Colon (tissue), 2 donors: ENCODE results near the gene MMP24OS.

Experiments used
- FAIRE-seq: peaks from 2 replicates; lab custom pipeline; 2012; peaks lifted over from hg19 to GRCh38; lab: Jason Lieb, UNC
- donor health status: control.
- donor health status: control.

Gene MMP24OS

DNA sequence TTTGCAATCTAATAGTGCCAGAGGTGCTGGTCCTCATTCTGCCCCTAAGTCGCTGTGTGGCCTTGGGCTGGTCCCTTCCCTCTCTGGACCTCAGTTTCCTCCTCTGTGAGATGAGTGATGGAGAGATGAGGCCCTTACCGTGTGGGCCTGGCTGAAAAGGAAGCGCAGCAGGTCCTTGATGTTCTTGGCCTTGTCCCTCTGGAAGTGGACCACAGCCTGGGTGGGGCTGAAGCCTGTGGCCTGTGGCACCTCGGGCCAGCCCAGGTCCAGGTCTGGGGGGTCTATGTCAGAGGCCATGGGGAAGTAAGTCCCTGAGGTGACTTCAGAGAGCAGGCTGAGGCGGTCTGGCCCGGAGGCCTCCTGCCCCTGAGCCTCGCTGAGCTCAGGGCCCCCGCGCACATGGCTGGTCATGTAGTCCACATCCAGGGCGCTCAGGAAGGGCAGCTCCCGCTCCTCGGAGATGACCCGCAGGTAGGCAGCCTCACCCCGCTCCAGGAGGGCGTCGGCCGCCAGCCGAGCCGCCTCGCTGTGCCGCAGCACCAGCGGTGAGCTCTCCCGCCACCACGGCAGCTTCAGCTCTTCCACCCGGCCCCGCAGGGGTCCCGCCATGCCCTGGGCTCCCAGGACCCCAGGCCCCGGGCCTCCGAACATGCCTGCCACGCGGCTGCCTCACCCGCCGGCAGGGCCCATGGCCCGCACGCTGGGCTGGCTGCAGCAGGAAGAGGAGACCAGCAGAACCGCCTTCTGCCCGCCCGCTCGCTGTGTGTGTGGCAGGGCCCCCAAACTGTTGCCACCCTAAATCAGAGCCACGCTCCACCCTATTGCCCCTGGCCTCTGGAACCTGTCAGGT, 14.0 kb upstream of the MMP24OS start, which contains the start of gene FAM83C:
TSS of gene FAM83C (minus strand) at position 772 of the 850 bp plus-strand sequence. CDS start at position 651, 121 bp downstream.
- no peak for FAIRE-seq

DNA sequence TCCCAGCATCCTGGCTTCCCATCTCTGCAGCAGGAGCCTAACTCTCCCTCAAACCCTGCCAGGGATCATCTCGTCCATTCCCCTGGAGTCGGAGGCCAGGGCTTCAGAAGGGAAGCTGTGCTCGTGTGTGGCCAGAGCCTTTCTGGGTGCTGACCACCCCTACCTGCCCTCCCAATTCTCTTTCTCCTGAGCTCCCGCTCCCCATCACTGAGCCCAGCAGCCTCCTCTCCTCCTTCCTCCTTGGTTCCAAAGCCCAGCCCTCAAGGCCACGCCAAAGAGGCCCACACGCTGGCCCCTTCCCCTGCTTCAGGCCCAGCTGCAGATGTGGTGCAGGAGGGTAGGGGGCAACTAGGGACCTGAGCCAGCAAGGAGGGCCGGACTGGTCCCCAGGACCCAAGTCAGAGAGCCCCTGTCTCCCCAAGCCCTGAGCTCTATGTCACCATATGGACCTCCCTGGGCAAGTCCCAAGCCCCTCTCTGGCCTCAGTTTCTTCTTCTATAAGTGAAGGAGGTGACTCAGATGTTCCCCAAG, 13.0 kb upstream of the MMP24OS start:
- no peak for FAIRE-seq

DNA sequence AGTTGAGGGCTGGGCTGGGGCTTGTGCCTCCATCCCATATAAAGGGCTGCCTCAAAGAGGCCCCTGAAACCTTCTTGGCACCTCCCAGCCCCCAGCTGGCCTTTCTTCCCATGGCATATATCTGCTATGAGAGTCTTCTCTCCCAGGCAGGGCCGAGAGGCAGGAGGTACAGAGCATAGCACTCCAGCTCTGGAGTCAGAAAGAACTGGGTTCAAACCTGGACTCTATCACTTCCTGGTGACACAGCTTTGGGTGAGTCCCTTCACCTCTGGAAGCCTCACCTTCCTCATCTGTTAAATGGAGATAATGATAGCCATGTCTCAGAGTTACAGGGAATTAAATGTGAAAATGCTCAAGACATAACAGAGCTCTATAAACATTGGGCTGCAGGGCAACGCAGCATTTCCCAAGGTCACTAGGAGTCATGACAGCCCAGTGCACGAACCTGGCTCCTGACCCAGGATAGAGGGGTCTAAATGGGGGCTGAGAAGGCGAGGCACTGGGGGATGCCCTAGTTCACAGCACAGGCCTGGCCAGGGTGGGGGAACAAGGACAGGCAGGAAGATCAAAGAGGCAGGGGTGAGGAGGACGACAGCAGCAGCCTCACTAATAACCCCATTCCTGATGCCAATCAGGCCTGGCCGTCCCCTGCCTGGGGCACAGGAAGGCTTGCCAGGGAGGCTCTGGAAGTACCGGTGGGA, 12.4 kb upstream of the MMP24OS start:
- no peak for FAIRE-seq

DNA sequence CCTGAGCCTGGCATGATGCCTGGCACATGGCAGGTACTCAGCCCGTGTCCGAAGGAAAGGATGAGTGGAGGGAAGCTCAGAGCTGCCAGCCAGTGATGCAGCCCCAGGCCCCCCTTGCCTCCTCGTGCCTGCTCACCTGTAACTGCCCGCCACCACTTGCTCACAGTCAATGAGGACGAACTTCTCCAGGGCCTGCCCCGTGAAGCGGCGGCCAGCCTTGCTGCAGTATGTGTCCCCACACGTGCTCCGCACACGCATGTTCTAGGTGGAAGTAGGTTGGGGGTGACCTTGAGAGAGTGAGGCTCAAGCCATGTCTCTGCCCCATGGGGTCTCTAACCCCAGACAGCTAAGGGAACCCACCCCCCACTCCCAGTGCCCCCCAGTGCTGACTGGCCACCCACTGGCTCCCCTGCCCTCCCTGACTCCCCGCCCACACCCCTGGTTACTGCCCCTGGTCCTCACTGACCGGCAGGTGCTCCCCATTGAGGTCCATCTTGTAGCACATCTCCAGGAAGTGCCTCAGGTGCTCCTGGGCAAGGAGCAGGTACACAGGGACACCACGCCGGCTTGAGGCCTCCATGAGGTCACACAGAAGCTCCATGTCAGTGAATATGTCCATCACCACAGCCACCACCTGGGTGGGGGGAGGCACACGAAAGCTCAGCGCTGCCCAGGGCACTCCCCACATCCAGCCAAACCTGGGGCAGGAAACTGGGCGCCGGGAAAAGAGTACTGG, 10.6 kb upstream of the MMP24OS start:
- FAIRE-seq, result no peak

DNA sequence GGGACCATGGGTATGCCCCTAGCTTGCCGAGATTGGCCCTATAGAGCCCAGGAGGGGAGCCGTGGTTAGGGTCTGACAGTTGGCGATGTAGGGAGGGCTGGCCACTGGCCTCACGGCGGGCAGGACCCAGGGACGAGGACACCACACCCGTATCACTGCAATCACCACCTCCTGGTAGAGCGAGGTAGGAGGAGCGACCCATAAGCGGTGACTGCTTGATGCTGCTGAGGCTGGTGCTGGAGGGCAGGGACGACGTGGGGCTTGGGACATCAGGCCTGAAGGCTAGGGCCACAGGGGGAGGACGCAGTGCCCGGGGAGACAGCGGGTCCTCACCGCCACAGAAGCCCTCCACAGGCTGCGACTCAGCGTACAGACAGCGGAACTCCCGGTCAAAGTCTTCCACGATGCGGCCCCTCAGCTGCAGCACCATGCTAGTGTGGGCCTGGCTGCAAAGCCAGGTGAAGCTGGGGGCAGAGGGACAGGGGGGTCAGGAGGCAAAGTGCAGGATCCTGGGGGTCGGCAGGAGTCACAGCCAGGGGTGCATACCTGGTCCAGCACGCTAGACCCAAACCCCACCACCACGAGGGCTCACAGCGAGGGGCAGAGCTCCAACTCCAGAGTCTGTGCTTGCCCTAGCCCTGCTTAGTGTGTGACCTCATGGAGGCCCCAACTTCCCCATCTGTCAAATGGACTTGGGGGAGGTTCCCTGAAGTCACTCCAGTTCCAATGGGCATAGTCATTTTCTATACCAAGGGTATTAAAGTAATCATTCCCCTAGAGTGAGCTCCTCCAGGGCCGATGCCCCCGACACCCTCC, 9.8 kb upstream of the MMP24OS start:
- no peak for FAIRE-seq

DNA sequence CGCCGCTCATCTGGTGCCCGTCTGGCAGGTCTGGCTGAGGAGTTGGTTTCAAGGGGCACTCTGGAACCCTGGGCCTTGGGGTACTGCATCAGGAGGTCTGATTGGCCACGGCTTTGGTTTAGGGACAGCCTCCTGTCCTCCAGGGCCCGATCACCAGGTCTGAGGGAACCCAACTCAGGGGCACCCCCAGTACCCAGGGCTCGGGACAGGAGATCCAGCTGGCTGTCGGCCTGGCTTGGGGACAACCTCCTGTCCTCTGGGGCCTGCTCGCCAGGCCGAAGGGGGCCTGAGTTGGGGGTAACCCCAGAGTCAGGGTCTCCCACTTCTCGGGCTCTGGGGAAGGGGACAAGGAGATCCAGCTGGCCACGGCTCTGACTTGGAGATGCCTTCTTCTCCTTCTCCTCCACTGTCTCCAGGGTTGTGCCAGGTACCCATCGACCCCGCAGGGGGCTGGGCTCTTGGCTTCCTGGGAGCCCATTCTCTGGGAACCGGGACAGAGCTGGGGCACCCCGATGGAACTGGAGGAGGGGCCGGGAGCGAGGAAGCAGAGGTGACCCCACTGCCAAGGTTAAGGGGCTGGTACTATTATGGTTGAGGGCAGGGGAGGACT, 9.1 kb upstream of the MMP24OS start:
- FAIRE-seq, result no peak

DNA sequence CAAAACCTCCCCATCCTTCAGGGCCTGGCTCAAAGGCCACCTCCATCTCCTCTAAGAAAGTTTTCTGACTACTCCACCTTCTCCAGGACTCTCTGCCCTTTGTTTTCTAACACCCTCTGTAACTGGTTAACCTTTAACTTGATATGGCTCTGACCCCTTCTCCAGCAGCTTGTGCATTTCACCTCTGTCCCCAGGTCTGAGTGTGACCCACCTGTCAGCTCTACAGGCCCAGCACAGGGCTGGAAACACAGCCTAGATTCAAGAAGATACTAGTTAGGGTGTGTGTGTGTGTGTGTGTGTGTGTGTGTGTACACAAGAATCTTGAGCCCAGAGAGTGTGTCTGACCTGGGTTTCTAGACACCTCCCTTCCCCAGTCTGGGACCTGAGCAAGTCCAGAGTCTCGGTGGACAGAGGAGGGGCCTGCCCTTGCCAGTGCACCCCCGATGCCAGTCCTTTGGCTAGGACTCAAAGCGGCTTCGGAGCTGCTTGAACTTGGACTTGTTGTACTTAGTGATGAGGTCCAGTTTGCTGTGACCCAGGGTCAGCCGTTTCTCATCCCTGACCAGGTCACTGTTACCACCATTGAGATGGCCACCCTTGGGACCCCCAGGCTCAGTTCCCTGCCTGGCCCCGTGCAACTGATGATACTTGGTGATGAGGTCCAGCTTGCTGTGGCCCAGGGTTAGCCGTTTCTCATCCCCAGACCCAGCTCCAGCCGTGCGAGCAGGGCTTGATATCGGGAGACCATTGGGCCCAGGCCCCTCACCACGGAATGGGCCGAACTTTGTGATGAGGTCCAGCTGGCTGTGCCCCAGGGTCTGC, 8.4 kb upstream of the MMP24OS start:
- FAIRE-seq, result no peak

DNA sequence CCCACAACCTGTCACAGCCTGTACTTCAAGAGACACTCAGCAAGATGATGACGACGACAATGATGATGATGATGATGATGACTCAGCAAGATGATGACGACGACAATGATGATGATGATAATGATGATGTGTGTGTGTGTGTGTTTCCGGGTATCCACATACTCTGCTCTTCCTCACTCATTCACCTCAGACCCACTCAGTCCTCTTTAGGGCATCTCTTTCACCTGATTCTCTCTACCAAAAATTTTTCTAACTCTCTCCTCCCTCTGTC, 7.8 kb upstream of the MMP24OS start:
- no peak for FAIRE-seq

DNA sequence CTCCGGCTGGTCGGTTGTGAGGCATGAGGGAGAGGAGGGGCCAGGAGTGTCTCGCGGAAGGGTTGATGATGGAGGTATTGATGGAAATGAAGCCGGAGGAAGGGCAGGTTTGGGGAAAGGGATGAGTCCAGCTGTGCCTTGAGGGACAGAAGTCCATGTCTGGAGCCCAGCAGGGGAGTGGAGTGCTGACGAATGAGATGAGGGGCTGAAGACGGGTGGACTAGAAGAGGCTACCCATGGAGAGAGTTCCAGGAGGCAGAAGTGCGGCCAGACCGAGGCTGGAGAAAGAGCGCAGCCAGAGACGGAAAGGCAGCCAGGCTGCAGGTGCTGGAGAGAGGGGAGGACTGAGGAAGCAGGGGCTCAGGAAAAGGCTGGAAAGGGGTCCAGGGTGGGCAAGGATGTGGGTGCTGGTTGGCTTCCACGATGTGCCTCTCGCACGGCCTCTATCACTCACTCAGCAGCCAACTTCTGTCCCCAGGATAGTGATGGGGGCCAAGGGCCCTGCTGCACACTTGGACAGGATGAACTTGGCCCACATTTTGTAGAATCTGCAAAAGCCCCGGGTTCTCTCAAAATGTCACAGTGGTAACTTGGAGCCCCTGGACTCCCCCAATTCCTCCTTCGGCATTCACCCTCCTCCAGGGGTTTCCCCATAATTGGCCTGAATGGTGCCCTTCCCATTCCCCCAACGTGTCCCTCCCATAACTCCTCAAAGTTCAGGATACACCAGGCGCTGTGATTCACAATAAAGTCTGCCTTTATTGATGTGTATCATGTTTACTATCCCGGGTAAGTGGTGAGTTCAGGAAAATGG, 7.3 kb upstream of the MMP24OS start:
- FAIRE-seq, result no peak

DNA sequence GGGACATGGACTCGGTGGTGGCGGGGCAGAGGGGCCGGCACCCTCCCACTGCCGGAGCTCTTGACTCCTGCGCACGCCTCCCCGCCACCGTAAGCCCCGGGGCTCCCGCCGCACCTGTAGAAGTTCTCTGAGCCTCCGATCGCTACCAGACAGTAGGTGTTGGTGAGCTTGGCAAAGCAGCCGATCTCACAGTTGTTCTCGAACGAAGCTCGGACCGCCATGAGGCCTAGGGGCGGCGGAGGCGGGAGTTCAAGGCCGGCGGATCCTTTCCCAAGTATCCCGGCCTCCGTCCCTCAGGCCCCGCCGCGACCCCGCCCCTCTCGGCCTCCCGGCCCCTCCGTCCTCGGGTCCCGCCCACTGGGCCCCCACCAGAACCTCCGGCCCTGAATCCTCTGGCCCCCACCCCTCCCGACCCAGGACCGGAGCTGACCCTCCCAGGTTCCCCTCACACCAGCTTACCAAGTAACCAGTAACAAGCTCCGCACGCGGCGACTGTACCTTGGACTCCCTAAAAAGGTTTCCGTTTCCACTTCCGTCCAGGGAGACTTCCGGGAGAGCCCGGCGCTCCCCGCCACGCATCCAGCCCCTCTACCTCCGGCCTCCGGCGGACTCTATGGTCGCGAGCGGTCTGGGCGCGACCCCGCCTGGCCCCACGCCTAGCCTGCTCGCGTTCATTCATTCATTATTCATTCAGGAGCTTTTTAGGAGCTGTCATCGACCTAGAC, 6.5 kb upstream of the MMP24OS start, which contains the start of gene EIF6:
TSS of gene EIF6 (minus strand) at position 506 of the 725 bp plus-strand sequence. CDS start at position 221, 285 bp downstream.
- FAIRE-seq, result no peak

DNA sequence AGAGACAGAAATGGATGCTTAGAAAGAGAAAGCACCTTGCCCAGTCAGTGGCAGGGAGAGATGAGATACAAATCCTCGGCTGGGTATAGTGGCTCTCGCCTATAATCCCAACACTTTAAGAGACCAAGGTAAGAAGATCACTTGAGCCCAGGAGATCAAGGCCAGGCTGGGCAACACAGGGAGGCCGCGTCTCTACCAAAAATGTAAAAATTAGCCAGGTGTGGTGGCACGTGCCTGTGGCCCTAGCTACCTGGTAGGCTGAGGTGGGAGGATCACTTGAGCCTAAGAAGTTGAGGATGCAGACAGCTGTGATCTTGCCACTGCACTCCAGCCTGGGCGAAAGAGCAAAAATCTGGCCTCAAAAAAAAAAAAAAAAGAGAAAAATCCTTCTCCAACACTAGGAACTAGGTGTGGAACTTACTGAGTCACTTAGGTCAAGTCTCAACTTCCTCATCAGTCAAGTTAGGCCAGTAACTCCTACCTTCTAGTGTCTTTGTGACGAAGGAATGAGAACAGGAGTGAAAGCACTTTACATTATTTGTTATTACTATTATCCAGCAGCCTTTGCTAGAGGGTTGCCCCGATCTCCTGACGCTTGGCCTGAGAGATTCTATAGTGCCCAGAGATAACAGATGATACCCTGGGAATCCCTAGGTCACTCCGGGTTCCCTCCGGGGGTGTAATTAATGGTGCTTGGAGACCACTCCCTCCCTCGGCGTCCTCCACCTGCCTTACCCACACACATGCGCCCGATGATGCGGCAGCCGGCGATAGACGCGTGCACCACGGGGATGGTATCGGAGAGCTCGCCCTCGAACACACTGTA, 5.7 kb upstream of the MMP24OS start:
- FAIRE-seq, result no peak

DNA sequence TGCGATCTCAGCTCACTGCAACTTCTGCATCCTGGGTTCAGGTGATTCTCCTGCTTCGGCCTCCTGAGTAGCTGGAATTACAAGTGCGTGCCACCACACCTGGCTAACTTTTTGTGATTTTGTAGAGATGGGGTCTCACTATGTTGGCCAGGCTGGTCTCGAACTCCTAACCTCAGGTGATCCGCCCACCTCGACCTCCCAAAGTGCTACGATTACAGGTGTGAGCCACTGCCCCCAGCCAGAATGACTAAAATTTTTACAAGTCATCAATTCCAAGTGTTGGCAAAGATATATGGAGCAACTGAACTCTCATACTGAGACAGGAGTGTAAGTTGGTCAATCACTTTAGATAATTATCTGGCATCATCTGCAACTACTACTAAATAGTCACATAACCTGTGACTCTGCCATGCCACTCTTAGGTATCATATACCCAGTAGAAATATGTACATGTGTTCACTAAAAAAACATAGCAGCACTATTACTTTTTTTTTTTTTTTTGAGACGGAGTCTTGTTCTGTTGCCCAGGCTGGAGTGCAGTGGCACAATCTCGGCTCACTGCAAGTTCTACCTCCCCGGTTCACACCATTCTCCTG, 3.7 kb upstream of the MMP24OS start:
- no peak for FAIRE-seq

DNA sequence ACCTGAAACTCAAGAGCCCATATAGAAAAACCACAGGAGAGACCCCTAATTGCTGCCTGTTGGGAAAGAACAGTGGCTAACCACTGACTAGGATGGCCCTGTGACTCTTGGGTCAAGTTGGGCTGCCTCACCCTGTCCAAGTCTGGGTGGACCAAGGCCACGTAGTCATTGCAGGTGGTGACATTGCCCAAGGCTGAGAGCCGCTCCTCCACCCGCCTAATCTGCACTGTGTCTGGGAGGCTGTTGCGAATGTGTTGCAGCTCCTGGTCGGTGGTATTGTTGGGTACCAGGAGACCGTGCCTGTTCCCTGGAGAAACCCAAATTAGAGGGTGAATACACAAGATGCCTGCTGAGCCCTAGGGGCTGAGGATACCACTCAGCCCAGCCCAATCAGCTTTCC, 2.6 kb upstream of the MMP24OS start:
- no peak for FAIRE-seq

DNA sequence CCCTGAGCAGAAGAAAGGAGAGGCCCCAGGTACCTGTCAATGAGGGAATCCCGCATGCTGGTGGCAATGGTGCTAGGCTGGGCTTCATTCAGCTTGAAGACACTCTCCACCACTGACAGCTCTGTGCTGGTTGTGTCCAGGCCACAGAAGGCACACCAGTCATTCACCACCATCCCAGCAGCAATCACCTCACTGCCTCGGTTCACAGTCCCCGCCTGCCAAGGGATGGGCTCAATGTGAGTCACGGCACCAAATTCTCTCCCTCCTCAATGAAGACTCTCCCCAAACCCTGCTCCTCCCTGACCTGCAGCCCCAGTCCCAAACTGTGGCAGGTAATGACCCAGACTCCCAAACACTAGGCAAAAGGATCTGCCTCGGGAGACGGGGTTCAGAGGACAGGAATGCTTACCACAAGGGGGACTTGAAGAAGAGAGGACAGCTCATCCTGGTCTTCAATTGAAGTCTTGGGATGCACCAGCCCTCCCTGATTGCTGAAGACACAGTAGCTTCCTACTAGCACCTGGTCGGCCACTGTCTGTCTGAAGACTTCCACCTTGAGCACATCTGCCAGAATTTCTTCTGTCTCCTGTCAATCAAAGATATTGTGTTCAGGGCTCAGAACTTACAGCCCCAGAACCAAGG, 1.7 kb upstream of the MMP24OS start:
- no peak for FAIRE-seq

DNA sequence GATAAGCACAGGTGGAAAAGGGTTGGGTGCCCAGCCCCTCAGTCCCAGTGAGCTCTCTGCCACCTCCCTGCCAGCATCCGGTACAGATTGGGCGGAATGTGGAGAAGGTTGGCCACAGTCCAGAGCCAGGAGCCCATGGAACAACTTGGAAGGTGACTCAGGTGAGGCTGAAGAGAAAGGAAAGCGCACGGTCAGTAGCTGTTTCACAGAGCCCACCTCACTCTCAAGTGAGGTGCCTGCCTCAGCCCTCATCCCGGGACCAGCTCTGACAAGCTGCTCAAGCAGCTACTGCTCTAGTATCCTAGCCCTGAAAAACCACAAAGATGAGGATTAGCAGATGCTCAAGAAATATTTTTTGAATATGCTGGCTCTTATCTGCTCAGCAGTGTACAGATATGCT, 1.1 kb upstream of the MMP24OS start:
- FAIRE-seq, result no peak

DNA sequence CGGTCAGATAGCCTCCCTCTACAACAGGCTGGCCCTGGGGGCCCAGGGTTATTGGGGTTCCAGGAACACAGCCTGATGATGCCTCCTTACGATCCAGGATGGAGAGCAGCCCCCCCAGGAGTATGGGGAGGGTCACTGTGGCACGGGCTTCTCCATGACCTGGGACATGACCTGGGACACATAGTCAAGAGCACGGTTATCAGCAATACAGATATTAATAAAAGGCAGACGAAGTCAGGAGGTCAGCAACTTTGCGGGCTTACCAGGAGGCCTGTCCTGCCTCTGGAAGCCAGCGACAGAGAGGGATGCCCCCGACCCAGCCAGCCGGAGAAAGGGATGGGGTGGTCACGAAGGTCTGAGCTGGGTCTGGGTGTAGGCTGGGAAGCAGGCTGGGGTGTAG, 795 bp downstream of the MMP24OS start:
- FAIRE-seq, result no peak

DNA sequence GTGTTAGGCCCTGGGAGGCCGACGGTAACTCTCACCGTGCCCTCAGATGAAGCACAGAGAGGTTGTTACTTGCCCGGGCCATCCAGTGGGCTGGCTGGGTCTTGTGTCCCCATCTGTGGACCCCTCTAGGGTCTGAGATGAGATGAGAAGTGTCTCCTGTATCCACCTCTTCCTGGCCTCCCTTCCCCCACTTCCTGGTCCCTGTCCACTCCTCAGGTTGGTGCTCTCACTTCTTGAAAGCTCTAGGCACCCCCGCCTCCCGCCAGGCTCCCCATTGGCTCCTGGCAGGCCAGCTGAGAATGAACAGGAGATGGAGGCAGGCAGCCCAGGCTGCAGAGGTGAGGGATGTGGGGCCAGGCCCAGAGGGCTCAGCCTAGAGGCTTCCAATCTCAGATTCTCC, 1.5 kb downstream of the MMP24OS start:
- no peak for FAIRE-seq
